Astrocyte (in vitro differentiated cells and primary cell): Measurements from ENCODE around the gene ANKRD24. TPM values are rescaled to one million over a fixed set of nuclear protein-coding genes. Genes with fewer than 3 reads are reported as not detected.

Experiments
- DNase-seq: peaks from one replicate; pipeline ENCODE4 v3.0.0-alpha.2; 2010; ENCODE audit warnings: low read depth
- FAIRE-seq: peaks from 2 replicates; lab custom pipeline; 2011; peaks lifted over from hg19 to GRCh38; lab: Jason Lieb, UNC
- H2AFZ ChIP-seq: 2 replicates; pipeline ENCODE4 v1.6.0; 2012; ENCODE audit warnings: low read depth, low read length, inconsistent platforms
- H3K27ac ChIP-seq: 2 replicates; pipeline ENCODE4 v1.5.1; 2011; ENCODE audit warnings: low read depth, low read length, inconsistent platforms
- H3K27me3 ChIP-seq: 2 replicates; pipeline ENCODE4 v1.6.0; 2011; ENCODE audit warnings: low read length, inconsistent platforms; ENCODE audit not compliant: insufficient read depth
- H3K36me3 ChIP-seq: 2 replicates; pipeline ENCODE4 v1.5.1; 2011; ENCODE audit warnings: low read length, inconsistent platforms; ENCODE audit not compliant: insufficient read depth
- H3K4me1 ChIP-seq: 2 replicates; pipeline ENCODE4 v1.5.1; 2011; ENCODE audit warnings: low read length, inconsistent platforms; ENCODE audit not compliant: insufficient read depth
- H3K4me2 ChIP-seq: 2 replicates; pipeline ENCODE4 v1.6.0; 2012; ENCODE audit warnings: low read length, inconsistent platforms
- H3K4me3 ChIP-seq: 2 replicates; pipeline ENCODE4 v1.5.1; 2011; ENCODE audit warnings: low read depth, mild to moderate bottlenecking, low read length, inconsistent platforms; ENCODE audit not compliant: insufficient read depth
- H3K79me2 ChIP-seq: 2 replicates; pipeline ENCODE4 v1.6.0; 2012; ENCODE audit warnings: mild to moderate bottlenecking, low read length, inconsistent platforms; ENCODE audit not compliant: insufficient read depth
- H3K9ac ChIP-seq: 2 replicates; pipeline ENCODE4 v1.6.0; 2012; ENCODE audit warnings: mild to moderate bottlenecking, low read length, inconsistent platforms
- H3K9me3 ChIP-seq: 2 replicates; pipeline ENCODE4 v1.5.1; 2012; ENCODE audit warnings: low read depth, mild to moderate bottlenecking, low read length, inconsistent platforms; ENCODE audit not compliant: insufficient read depth
- H4K20me1 ChIP-seq: 2 replicates; pipeline ENCODE4 v1.6.0; 2012; ENCODE audit warnings: low read length, inconsistent platforms; ENCODE audit not compliant: insufficient read depth
- H3K27ac Mint-ChIP-seq: one replicate; pipeline ENCODE4 v1.8.0; 2021; ENCODE audit warnings: mild to moderate bottlenecking, mixed read lengths; ENCODE audit not compliant: unreplicated experiment
- H3K27me3 Mint-ChIP-seq: one replicate; pipeline ENCODE4 v1.8.0; 2021; ENCODE audit warnings: low read depth, mixed read lengths; ENCODE audit not compliant: unreplicated experiment
- H3K36me3 Mint-ChIP-seq: one replicate; pipeline ENCODE4 v1.8.0; 2021; ENCODE audit warnings: low read depth, mixed read lengths; ENCODE audit not compliant: unreplicated experiment
- H3K4me1 Mint-ChIP-seq: one replicate; pipeline ENCODE4 v1.8.0; 2021; ENCODE audit warnings: low read depth, mixed read lengths; ENCODE audit not compliant: unreplicated experiment
- H3K4me3 Mint-ChIP-seq: one replicate; pipeline ENCODE4 v1.8.0; 2021; ENCODE audit warnings: mild to moderate bottlenecking, moderate library complexity, mixed read lengths; ENCODE audit not compliant: unreplicated experiment
- H3K9me3 Mint-ChIP-seq: one replicate; pipeline ENCODE4 v1.8.0; 2021; ENCODE audit warnings: mild to moderate bottlenecking, mixed read lengths; ENCODE audit not compliant: unreplicated experiment
- CTCF ChIP-seq: IDR thresholded peaks from 2 replicates; pipeline ENCODE4 v1.5.1; 2011; ENCODE audit warnings: low read depth, mild to moderate bottlenecking, inconsistent platforms, low read length, moderate library complexity; ENCODE audit not compliant: insufficient read depth
- EZH2 ChIP-seq: IDR thresholded peaks from 2 replicates; pipeline ENCODE4 v1.6.1; 2012; ENCODE audit warnings: mild to moderate bottlenecking, low read length, inconsistent platforms; ENCODE audit not compliant: insufficient read depth
- total RNA-seq: library from RNA; stranded (reverse); gene quantifications from 2 replicates; pipeline ENCODE4 v1.2.1, GENCODE V29; 2021

Gene ANKRD24
- total RNA-seq, 1 donor from 2014 or later = 0.73 TPM

DNA sequence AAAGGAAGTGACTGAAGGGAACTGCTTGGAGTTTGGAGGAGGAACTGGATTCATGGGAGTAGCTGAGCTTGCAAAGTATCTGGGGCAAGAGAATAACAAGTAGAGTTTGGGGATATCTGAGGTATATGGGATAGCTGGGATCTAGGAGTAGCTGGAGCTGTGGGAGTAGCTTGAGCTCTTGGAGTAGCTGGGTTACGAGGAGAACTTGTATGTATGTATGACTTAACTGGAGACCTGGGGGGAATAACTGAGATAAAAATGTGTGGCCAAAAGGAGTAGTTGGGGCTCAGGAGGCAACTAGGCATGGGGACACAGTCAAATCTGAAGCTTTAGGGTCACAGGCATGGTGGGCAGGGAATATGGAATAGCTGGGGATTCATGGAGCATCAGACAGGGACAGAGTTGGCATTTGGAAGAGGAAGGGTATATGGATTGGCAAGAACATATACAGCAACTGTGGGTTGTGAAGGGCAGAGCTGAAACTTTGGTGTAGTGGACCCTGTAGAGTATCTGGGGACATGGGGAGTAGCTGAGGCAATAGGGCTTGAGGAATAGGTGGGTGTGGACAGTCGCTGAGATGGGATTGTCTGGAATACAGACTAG is 18.6 kb downstream of the ANKRD24 start:
- peaks cover 5% of the 10 kb centered on the region for H4K20me1 ChIP-seq
- Mint-ChIP-seq H3K27ac (no peak overlapping the region), H3K4me3 (no peak overlapping the region), H3K27me3 (peaks cover 42% of the 10 kb centered on the region), H3K36me3 (peaks cover 2% of the 10 kb centered on the region), H3K9me3 (peaks cover 8% of the 10 kb centered on the region), H3K4me1 (peaks cover 2% of the 10 kb centered on the region)
- no peak overlapping the region for H3K4me3 ChIP-seq
- no peaks in the 10 kb centered on the region for H3K4me1 ChIP-seq
- H3K4me2 ChIP-seq = no peak overlapping the region
- H3K27ac ChIP-seq = no peak overlapping the region
- FAIRE-seq = no peak
- no peaks in the 10 kb centered on the region for H3K36me3 ChIP-seq
- no peak overlapping the region for H2AFZ ChIP-seq
- no peak overlapping the region for H3K9ac ChIP-seq
- H3K79me2 ChIP-seq = no peaks in the 10 kb centered on the region
- TF ChIP-seq CTCF (no peak), EZH2 (no peak)
- peaks cover 26% of the 10 kb centered on the region for H3K27me3 ChIP-seq
- DNase-seq = no peak
- H3K9me3 ChIP-seq = no peaks in the 10 kb centered on the region

- H3K4me1 ChIP-seq = no peaks in the 10 kb centered on the region
- no peak overlapping the region for H3K27ac Mint-ChIP-seq
- H3K4me2 ChIP-seq = no peak overlapping the region
Observed at GRCh38 chr19:4201798-4202197, 19.3 kb downstream of the ANKRD24 start.

More at GRCh38 chr19:4201798-4202197, 19.3 kb downstream of the ANKRD24 start:
- Histone ChIP-seq H3K9me3 (no peaks in the 10 kb centered on the region), H3K9ac (no peak overlapping the region), H3K27me3 (peaks cover 26% of the 10 kb centered on the region), H3K36me3 (no peaks in the 10 kb centered on the region), H2AFZ (no peak overlapping the region), H3K27ac (no peak overlapping the region), H3K79me2 (no peaks in the 10 kb centered on the region), H4K20me1 (peaks cover 5% of the 10 kb centered on the region), H3K4me3 (no peak overlapping the region)
- DNase-seq (no peak), FAIRE-seq (no peak)
- TF ChIP-seq EZH2 (no peak), CTCF (no peak)
- peaks cover 8% of the 10 kb centered on the region for H3K9me3 Mint-ChIP-seq
- peaks cover 2% of the 10 kb centered on the region for H3K36me3 Mint-ChIP-seq
- H3K4me3 Mint-ChIP-seq = no peak overlapping the region
- H3K4me1 Mint-ChIP-seq = peaks cover 2% of the 10 kb centered on the region
- peaks cover 39% of the 10 kb centered on the region for H3K27me3 Mint-ChIP-seq
